Large intestine (tissue), 3 donors: ENCODE results near the gene HDAC4. TPM values are rescaled to one million over a fixed set of nuclear protein-coding genes. Genes with fewer than 3 reads are reported as not detected.

Experiments used
- DNase-seq, 2 donors: peaks; one replicate each; pipeline versions ENCODE4 v3.0.0 to v3.0.0-alpha.2; 2013
- H3K27ac ChIP-seq: one replicate; pipeline ENCODE4 v1.5.1; 2013; ENCODE audit warnings: low read length
- H3K27me3 ChIP-seq: 2 replicates; pipeline ENCODE4 v1.6.1; 2013; ENCODE audit warnings: low read length; ENCODE audit not compliant: control insufficient read depth, insufficient read depth
- H3K36me3 ChIP-seq: 2 replicates; pipeline ENCODE4 v1.6.1; 2013; ENCODE audit warnings: low read length; ENCODE audit not compliant: control insufficient read depth, insufficient read depth
- H3K4me1 ChIP-seq: one replicate; pipeline ENCODE4 v1.6.1; 2013; ENCODE audit warnings: low read length; ENCODE audit not compliant: control insufficient read depth, insufficient read depth
- H3K4me3 ChIP-seq: one replicate; pipeline ENCODE4 v1.5.1; 2013; ENCODE audit warnings: low read length
- H3K9me3 ChIP-seq: one replicate; pipeline ENCODE4 v1.6.1; 2013; ENCODE audit warnings: mild to moderate bottlenecking, low read depth, low read length, moderate library complexity; ENCODE audit not compliant: control insufficient read depth
- WGBS: methylation state at CpG from one replicate; pipeline ENCODE4 v1.1.5; 2013; ENCODE audit warnings: low lambda C conversion rate; ENCODE audit not compliant: insufficient coverage; 5-methylcytosine and 5-hydroxymethylcytosine counted together
- polyA plus RNA-seq: library from polyadenylated mRNA; unstranded; fragments of 120-200 nt; gene quantifications from one replicate; pipeline ENCODE4 v1.2.1, GENCODE V29; 2013

The HDAC4 gene
- polyA plus RNA-seq, 1 donor: 10.7 TPM

GRCh38 chr2:239161711-239162140, 239.1 kb downstream of the HDAC4 start:
- peaks cover 16% of the 10 kb centered on the region for H3K36me3 ChIP-seq
- WGBS: no CpG with 5 or more reads among the region's 14 CpGs
- no peak for DNase-seq
- H3K27me3 ChIP-seq: no peaks in the 10 kb centered on the region
- H3K4me3 ChIP-seq: no peak overlapping the region
- H3K27ac ChIP-seq: no peak overlapping the region
- peaks cover 10% of the 10 kb centered on the region for H3K9me3 ChIP-seq
- H3K4me1 ChIP-seq: no peaks in the 10 kb centered on the region

DNA sequence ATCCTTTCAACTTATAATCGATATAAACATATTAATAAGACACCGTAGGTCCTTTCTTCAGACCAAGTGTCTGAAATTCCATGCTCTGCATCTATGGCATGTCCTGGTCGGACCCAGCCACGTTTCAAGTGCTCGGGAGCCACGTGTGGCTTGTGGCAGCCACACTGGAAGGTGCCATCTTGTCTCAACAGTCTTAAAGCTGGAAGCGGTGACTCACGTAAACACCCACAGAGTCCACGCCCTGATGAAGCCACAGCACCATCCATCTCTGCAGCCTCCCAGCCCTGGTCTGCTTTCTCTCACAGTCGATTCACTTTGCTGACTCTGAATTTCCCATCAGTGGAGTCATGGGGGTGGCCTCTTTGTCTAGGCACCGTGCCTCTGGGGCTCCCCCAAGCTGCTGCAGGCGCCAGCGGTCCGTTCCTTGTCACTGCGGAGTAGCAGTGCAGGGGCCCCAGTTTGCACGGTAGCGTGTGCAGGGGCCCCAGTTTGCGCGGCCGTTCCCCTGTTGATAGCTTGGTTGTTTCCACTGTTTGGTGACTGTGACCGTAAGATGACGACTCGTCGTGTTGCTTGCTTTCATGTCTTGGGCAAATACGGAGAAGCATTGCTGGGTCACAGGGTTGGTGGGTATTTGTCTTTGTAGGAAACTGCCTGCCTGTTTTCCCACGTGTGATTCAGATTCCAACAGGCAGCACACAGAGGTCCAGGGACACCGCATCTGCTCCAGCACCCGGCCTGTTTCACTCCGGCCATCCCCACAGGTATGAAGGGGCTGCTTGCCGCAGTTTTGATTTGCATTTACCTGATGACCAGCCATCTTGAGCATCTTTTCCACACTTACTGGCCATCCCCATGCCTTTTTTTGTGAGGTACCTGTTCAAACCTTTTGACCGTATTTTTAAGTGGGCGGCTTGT, 240.3 kb downstream of the HDAC4 start:
- 95% methylated on average over 6 of the region's 32 CpGs for WGBS
- Histone ChIP-seq H3K9me3 (peaks cover 10% of the 10 kb centered on the region), H3K27me3 (no peaks in the 10 kb centered on the region), H3K36me3 (peaks cover 27% of the 10 kb centered on the region), H3K4me3 (no peak overlapping the region), H3K4me1 (no peaks in the 10 kb centered on the region), H3K27ac (no peak overlapping the region)
- no peak for DNase-seq

DNA sequence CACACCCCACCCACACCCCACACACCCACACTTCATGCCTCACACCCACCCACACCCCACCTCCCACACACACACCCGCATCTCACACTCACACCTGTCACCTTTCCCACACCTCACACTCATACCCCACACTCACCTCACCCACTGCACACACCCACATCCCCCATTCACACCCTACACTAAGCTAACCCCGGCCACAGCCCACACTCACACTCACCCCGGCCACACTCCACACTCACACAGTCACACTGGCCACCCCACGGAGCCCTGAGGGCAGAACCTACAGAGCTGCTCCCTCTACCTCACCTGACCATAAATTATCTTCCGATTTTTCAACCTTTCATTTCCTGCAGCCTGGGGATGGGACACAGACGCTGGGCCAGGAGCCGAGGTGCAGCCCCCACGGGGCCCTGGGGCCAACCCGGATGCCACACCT, 241.3 kb downstream of the HDAC4 start:
- Histone ChIP-seq H3K9me3 (peaks cover 10% of the 10 kb centered on the region), H3K36me3 (peaks cover 35% of the 10 kb centered on the region), H3K4me1 (no peaks in the 10 kb centered on the region), H3K4me3 (no peak overlapping the region), H3K27ac (no peak overlapping the region), H3K27me3 (no peaks in the 10 kb centered on the region)
- DNase-seq: no peak
- 100% methylated on average over 1 of the region's 9 CpGs for WGBS

DNA sequence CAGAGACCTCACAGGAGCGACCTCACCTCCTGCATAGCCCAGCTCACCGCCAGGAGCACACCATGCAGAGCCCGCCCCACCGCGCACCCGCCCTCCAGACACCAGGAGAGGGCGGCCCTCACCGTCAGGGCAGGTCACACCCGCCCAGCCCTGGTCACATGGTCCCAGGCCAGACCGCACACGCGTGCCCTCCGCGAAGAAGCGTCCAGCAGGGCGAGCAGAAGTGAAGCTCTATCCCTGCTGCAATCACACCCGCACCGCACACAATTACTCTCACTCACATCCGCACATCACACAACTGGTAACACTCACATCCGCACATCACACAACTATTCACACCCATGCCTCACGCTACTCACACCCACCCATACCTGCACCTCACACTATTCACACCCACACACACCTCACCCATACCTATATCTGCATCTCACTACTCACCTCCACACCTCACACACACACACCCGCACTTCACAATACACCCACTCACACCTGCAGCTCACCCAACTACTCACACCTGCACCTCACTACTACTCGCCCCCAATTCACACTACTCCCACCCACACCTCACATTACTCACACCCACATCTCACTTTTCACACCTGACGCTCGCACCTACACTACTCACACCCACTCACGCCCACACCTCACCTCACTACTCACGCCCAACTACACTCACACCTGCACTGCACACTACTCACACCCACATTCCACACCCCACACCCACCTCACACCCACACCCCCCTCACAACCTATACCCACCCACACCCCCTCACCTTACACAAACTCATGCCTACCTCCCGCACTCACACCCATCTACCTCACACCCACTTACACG, 242.0 kb downstream of the HDAC4 start:
- DNase-seq: no peak

GRCh38 chr2:239157771-239158170, 243.0 kb downstream of the HDAC4 start:
- H3K36me3 ChIP-seq: peaks cover 45% of the 10 kb centered on the region
- H3K27me3 ChIP-seq: no peaks in the 10 kb centered on the region
- WGBS: no CpG with 5 or more reads among the region's 11 CpGs
- H3K9me3 ChIP-seq: peaks cover 10% of the 10 kb centered on the region
- H3K4me1 ChIP-seq: no peaks in the 10 kb centered on the region
- no peak overlapping the region for H3K4me3 ChIP-seq
- no peak overlapping the region for H3K27ac ChIP-seq
- peak; percentile 31 to 55 for DNase-seq

More for the DNA sequence above, 242.0 kb downstream of the HDAC4 start:
- H3K4me3 ChIP-seq: no peak overlapping the region
- H3K4me1 ChIP-seq: no peaks in the 10 kb centered on the region
- WGBS: 97% methylated on average over 6 of the region's 29 CpGs
- H3K27me3 ChIP-seq: no peaks in the 10 kb centered on the region
- no peak overlapping the region for H3K27ac ChIP-seq
- peaks cover 10% of the 10 kb centered on the region for H3K9me3 ChIP-seq
- H3K36me3 ChIP-seq: peaks cover 42% of the 10 kb centered on the region

DNA sequence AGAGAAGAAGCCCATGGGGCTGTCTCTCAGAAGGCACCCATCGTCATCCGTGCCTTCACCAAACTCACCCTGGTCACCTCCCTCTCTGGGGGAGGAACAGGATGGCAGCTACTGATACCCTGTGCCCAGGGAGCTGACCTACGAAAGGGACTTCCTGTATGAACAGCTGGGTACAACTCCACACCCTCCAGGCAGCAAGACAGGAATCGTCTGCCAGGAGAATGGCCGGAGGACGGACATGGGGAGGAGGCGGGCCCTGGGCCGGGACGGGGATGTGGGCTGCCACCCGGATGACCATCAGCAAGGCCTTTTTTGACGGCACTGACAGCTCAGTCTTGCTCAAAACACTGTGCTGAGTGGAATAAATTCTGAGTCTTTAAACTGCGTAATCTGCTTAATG, 243.6 kb downstream of the HDAC4 start:
- Histone ChIP-seq H3K27me3 (no peaks in the 10 kb centered on the region), H3K4me3 (no peak overlapping the region), H3K9me3 (peaks cover 10% of the 10 kb centered on the region), H3K36me3 (peaks cover 48% of the 10 kb centered on the region), H3K4me1 (no peaks in the 10 kb centered on the region), H3K27ac (no peak overlapping the region)
- WGBS: no CpG with 5 or more reads among the region's 12 CpGs
- no peak for DNase-seq

GRCh38 chr2:239156516-239157265, 244.1 kb downstream of the HDAC4 start:
- H3K27ac ChIP-seq: no peak overlapping the region
- DNase-seq: no peak
- no CpG with 5 or more reads among the region's 22 CpGs for WGBS
- H3K4me1 ChIP-seq: no peaks in the 10 kb centered on the region
- no peak overlapping the region for H3K4me3 ChIP-seq
- H3K36me3 ChIP-seq: peaks cover 51% of the 10 kb centered on the region
- no peaks in the 10 kb centered on the region for H3K27me3 ChIP-seq
- peaks cover 10% of the 10 kb centered on the region for H3K9me3 ChIP-seq

GRCh38 chr2:239155806-239156480, 244.9 kb downstream of the HDAC4 start:
- Histone ChIP-seq H3K27me3 (no peaks in the 10 kb centered on the region), H3K27ac (no peak overlapping the region), H3K36me3 (peaks cover 55% of the 10 kb centered on the region), H3K4me1 (no peaks in the 10 kb centered on the region), H3K9me3 (peaks cover 10% of the 10 kb centered on the region), H3K4me3 (no peak overlapping the region)
- no CpG with 5 or more reads among the region's 12 CpGs for WGBS
- DNase-seq: no peak

DNA sequence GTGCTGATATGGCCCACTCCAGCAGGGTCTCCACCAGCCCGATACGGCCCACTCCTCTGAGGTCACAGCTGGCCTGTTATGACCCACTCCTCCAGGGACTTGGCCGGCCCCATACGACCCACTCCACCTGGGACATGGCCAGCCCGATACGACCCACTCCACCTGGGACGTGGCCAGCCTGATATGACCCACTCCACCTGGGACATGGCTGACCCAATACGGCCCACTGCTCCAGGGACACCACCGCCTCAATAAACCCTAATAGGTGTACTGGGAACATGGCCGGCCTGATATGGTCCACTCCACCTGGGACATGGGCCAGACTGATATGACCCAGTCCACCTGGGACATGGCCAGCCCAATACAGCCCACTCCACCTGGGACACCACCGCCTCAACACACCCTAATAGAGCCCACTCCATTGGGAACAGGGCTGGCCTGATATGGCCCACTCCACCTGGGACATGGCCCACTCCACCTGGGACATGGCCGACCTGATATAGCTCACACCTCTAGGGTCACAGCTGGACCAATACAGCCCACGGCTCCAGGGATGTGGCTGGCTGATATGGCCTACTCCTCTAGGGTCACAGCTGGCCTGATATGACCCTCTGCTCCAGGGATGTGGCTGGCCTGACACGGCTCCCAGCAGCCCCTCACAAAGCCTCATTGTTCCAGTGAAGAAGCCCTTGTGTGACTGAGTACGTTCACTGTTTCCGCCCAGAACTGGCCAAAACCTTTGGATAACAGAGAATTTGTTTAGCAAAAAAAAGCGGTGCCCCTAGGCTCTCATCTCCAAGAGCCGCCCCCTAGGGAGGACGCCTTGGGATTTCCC, 245.6 kb downstream of the HDAC4 start:
- Histone ChIP-seq H3K9me3 (peaks cover 7% of the 10 kb centered on the region), H3K4me3 (no peak overlapping the region), H3K4me1 (no peaks in the 10 kb centered on the region), H3K27ac (no peak overlapping the region), H3K36me3 (peaks cover 53% of the 10 kb centered on the region), H3K27me3 (no peaks in the 10 kb centered on the region)
- no peak for DNase-seq
- no CpG with 5 or more reads among the region's 19 CpGs for WGBS
